Colonic mucosa (tissue), 4 donors: Measurements from ENCODE around the gene DUSP7. TPM values are rescaled to one million over a fixed set of nuclear protein-coding genes. Genes with fewer than 3 reads are reported as not detected.

Experiments
- DNase-seq: peaks from one replicate; pipeline ENCODE4 v3.0.0-alpha.2; 2020
- H3K27ac ChIP-seq: fragments of 200-600 bp; one replicate; pipeline ENCODE4 v1.8.0; 2021
- H3K27me3 ChIP-seq: fragments of 200-600 bp; one replicate; pipeline ENCODE4 v1.8.0; 2021
- H3K36me3 ChIP-seq: fragments of 200-600 bp; one replicate; pipeline ENCODE4 v1.8.0; 2021
- H3K4me1 ChIP-seq: fragments of 200-600 bp; one replicate; pipeline ENCODE4 v1.8.0; 2021; ENCODE audit warnings: mild to moderate bottlenecking
- H3K4me3 ChIP-seq: fragments of 200-600 bp; one replicate; pipeline ENCODE4 v1.8.0; 2021
- H3K9ac ChIP-seq, 2 donors: one replicate each; pipeline ENCODE4 v1.7.0; 2013; ENCODE audit warnings: control low read depth in 2 of 2, low read depth in 2 of 2, low read length in 2 of 2
- H3K9me3 ChIP-seq: fragments of 200-600 bp; one replicate; pipeline ENCODE4 v1.8.0; 2021
- CTCF ChIP-seq: fragments of 200-600 bp; IDR thresholded peaks from one replicate; pipeline ENCODE4 v1.8.0; 2022; ENCODE audit warnings: antibody characterized with exemption, mild to moderate bottlenecking
- intact Hi-C: fragments of 100-400 bp; cut with DNase I; formaldehyde crosslinking; loops from one replicate; pipeline ENCODE4 v1.14.1; 2022
- total RNA-seq, 2 donors: library from RNA; stranded (reverse); fragmentation: NEBNext Ultra II Directional in 1 of 2; extraction: Animal tissue kit (Norgen Biotek cat#: 25700) in 1 of 2; gene quantifications; one replicate each; pipeline ENCODE4 v1.2.1, GENCODE V29; 2021
- donor health status: healthy.
- donor health status: DM: no; HTN: no; CAD: no.
- donor health status: DM: no; HTN: no; CAD: no.

The DUSP7 gene
- total RNA-seq, 2 donors from 2014 or later: 9.5 to 9.8 TPM

- DNase-seq: no peak
- intact Hi-C loops: no loop called here
- Histone ChIP-seq H3K27ac (no peak overlapping the region), H3K27me3 (no peaks in the 10 kb centered on the region), H3K4me3 (no peak overlapping the region), H3K36me3 (no peaks in the 10 kb centered on the region), H3K9me3 (no peaks in the 10 kb centered on the region), H3K4me1 (no peaks in the 10 kb centered on the region), H3K9ac (no peak overlapping the region)
- no peak for TF ChIP-seq CTCF
Measured at GRCh38 chr3:52095990-52096775, 39.8 kb upstream of the DUSP7 start.

GRCh38 chr3:52094571-52095485 is 38.5 kb upstream of the DUSP7 start:
- no peak for DNase-seq

GRCh38 chr3:52093756-52094545 is 37.6 kb upstream of the DUSP7 start:
- no peak for DNase-seq
- Histone ChIP-seq H3K27me3 (no peaks in the 10 kb centered on the region), H3K4me1 (no peaks in the 10 kb centered on the region), H3K36me3 (no peaks in the 10 kb centered on the region), H3K27ac (no peak overlapping the region), H3K4me3 (no peak overlapping the region), H3K9me3 (no peaks in the 10 kb centered on the region), H3K9ac (no peak overlapping the region)
- no peak for TF ChIP-seq CTCF
- intact Hi-C loops: no loop called here

More at GRCh38 chr3:52094571-52095485, 38.5 kb upstream of the DUSP7 start:
- H3K27ac ChIP-seq: no peak overlapping the region
- H3K4me1 ChIP-seq: no peaks in the 10 kb centered on the region
- TF ChIP-seq CTCF: no peak
- H3K9me3 ChIP-seq: no peaks in the 10 kb centered on the region
- H3K36me3 ChIP-seq: no peaks in the 10 kb centered on the region
- H3K4me3 ChIP-seq: no peak overlapping the region
- intact Hi-C loops: no loop called here
- H3K9ac ChIP-seq: no peak overlapping the region
- H3K27me3 ChIP-seq: no peaks in the 10 kb centered on the region

- Histone ChIP-seq H3K4me3 (no peak overlapping the region), H3K9me3 (no peaks in the 10 kb centered on the region), H3K27ac (no peak overlapping the region), H3K4me1 (no peaks in the 10 kb centered on the region), H3K27me3 (no peaks in the 10 kb centered on the region), H3K9ac (no peak overlapping the region), H3K36me3 (no peaks in the 10 kb centered on the region)
- intact Hi-C loops: no loop called here
- no peak for DNase-seq
- no peak for TF ChIP-seq CTCF
Measured at GRCh38 chr3:52092891-52093290, 36.5 kb upstream of the DUSP7 start.

GRCh38 chr3:52092271-52092660 is 35.9 kb upstream of the DUSP7 start:
- intact Hi-C loops: no loop called here
- no peaks in the 10 kb centered on the region for H3K27me3 ChIP-seq
- no peaks in the 10 kb centered on the region for H3K9me3 ChIP-seq
- no peak overlapping the region for H3K27ac ChIP-seq
- no peaks in the 10 kb centered on the region for H3K36me3 ChIP-seq
- H3K9ac ChIP-seq: no peak overlapping the region
- no peaks in the 10 kb centered on the region for H3K4me1 ChIP-seq
- no peak for TF ChIP-seq CTCF
- H3K4me3 ChIP-seq: no peak overlapping the region
- DNase-seq: no peak
